GM21423 (cell line): ENCODE measurements around the gene KLK1.

Experiments
- ATAC-seq: cut with Tn5 transposase; IDR thresholded peaks from one replicate; pipeline ENCODE4 v1.9.1; 2021; ENCODE audit warnings: mild to moderate bottlenecking, moderate library complexity; ENCODE audit not compliant: unreplicated experiment

Gene KLK1

GRCh38 chr19:50823389-50824042 is at the start of gene KLK1:
Gene KLK1, minus strand, starts transcription at chr19:50823787. Its CDS starts 39 bp downstream, at chr19:50823748.
- ATAC-seq, result no peak

GRCh38 chr19:50873056-50873455 is 49.5 kb upstream of the KLK1 start, which contains the start of gene KLK2:
Gene KLK2, plus strand, starts transcription at chr19:50873439. Its CDS starts 35 bp downstream, at chr19:50873474.
- no peak for ATAC-seq

GRCh38 chr19:50870417-50871089 is 47.0 kb upstream of the KLK1 start:
- no peak for ATAC-seq

DNA sequence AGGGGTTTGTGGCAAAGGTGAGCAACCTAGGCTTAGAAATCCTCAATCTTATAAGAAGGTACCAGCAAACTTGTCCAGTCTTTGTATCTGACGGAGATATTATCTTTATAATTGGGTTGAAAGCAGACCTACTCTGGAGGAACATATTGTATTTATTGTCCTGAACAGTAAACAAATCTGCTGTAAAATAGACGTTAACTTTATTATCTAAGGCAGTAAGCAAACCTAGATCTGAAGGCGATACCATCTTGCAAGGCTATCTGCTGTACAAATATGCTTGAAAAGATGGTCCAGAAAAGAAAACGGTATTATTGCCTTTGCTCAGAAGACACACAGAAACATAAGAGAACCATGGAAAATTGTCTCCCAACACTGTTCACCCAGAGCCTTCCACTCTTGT is 45.9 kb upstream of the KLK1 start:
- no peak for ATAC-seq

DNA sequence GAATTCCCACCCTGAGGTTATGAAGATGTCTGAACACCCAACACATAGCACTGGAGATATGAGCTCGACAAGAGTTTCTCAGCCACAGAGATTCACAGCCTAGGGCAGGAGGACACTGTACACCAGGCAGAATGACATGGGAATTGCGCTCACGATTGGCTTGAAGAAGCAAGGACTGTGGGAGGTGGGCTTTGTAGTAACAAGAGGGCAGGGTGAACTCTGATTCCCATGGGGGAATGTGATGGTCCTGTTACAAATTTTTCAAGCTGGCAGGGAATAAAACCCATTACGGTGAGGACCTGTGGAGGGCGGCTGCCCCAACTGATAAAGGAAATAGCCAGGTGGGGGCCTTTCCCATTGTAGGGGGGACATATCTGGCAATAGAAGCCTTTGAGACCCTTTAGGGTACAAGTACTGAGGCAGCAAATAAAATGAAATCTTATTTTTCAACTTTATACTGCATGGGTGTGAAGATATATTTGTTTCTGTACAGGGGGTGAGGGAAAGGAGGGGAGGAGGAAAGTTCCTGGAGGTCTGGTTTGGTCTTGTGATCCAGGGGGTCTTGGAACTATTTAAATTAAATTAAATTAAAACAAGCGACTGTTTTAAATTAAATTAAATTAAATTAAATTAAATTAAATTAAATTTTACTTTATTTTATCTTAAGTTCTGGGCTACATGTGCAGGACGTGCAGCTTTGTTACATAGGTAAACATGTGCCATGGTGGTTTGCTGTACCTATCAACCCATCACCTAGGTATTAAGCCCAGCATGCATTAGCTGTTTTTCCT is 38.1 kb upstream of the KLK1 start:
- ATAC-seq, result no peak

DNA sequence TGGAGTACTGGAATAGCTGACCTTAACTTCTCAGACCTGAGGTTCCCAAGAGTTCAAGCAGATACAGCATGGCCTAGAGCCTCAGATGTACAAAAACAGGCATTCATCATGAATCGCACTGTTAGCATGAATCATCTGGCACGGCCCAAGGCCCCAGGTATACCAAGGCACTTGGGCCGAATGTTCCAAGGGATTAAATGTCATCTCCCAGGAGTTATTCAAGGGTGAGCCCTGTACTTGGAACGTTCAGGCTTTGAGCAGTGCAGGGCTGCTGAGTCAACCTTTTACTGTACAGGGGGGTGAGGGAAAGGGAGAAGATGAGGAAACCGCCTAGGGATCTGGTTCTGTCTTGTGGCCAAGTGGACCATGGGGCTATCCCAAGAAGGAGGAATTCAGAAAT is 37.4 kb upstream of the KLK1 start:
- ATAC-seq, result no peak

DNA sequence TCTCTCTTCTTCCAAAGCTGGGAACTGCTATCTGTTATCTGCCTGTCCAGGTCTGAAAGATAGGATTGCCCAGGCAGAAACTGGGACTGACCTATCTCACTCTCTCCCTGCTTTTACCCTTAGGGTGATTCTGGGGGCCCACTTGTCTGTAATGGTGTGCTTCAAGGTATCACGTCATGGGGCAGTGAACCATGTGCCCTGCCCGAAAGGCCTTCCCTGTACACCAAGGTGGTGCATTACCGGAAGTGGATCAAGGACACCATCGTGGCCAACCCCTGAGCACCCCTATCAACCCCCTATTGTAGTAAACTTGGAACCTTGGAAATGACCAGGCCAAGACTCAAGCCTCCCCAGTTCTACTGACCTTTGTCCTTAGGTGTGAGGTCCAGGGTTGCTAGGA is 36.3 kb upstream of the KLK1 start:
- no peak for ATAC-seq

- no peak for ATAC-seq
These were observed 35.3 kb upstream of the KLK1 start for GRCh38 chr19:50858886-50859285.

DNA sequence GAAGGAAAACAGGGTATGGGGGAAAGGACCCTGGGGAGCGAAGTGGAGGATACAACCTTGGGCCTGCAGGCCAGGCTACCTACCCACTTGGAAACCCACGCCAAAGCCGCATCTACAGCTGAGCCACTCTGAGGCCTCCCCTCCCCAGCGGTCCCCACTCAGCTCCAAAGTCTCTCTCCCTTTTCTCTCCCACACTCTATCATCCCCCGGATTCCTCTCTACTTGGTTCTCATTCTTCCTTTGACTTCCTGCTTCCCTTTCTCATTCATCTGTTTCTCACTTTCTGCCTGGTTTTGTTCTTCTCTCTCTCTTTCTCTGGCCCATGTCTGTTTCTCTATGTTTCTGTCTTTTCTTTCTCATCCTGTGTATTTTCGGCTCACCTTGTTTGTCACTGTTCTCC is 33.8 kb upstream of the KLK1 start:
- no peak for ATAC-seq

GRCh38 chr19:50854636-50855410 is 31.2 kb upstream of the KLK1 start, which contains the start of gene KLK3:
Gene KLK3, plus strand, starts transcription at chr19:50854915. Its CDS starts 41 bp downstream, at chr19:50854956.
- ATAC-seq, result no peak

- ATAC-seq, result no peak
These were observed 28.0 kb upstream of the KLK1 start for GRCh38 chr19:50851620-50852019.

DNA sequence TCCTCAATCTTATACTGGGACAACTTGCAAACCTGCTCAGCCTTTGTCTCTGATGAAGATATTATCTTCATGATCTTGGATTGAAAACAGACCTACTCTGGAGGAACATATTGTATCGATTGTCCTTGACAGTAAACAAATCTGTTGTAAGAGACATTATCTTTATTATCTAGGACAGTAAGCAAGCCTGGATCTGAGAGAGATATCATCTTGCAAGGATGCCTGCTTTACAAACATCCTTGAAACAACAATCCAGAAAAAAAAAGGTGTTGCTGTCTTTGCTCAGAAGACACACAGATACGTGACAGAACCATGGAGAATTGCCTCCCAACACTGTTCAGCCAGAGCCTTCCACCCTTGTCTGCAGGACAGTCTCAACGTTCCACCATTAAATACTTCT is 27.2 kb upstream of the KLK1 start:
- no peak for ATAC-seq

DNA sequence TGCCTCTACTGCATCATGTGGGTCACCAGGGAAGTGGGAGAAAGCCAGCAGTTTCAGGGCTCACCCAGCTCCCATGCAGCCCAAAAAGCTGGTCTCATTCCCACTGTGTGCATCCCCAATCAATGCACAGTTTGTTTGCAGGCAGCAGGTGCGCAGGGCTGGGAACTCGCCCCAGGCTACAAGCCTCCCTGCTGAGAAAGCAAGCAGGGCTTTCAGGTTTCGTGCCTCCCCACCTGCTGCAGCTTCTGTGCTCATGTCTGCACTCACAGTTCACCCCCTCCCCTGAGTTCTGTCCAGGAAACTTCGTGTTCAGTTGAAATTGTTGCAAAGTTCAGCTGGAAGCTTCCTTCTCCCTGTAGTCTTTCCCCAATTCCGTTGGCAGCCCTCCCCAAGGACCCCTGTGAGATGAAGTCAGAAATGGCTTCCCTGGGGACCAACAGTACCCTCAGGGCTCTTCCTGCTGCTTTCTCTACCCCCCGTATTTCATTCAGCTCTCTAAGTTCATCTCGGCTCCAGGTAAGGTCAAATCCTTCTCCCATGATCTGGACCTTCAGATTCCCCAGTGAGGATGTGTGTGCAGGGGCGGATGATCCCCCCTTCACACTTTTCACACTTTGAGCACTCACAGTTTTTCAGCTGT is 20.8 kb upstream of the KLK1 start:
- no peak for ATAC-seq

- ATAC-seq, result no peak
These were observed 20.2 kb upstream of the KLK1 start for GRCh38 chr19:50843701-50844221.

DNA sequence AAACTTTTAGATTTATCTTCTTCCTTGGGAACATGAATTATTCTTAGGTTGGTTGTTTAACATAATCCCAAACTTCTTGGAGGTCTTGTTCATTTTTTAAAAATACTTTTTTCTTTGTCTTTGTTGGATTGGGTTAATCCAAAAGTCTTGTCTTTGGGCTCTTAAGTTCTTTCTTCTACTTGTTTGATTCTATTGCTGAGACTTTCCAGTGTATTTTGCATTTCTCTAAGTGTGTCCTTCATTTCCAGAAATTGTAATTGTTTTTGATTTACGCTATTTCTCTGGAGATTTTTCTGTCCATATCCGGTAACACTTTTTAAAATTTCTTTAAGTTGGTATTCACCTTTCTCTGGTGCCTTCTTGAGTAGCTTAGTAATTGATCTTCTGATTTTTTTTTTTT is 19.6 kb upstream of the KLK1 start:
- ATAC-seq, result no peak

- ATAC-seq, result no peak
These were observed 18.5 kb upstream of the KLK1 start for GRCh38 chr19:50842130-50842529.

- ATAC-seq, result no peak
These were observed 16.4 kb upstream of the KLK1 start for GRCh38 chr19:50839712-50840655.

DNA sequence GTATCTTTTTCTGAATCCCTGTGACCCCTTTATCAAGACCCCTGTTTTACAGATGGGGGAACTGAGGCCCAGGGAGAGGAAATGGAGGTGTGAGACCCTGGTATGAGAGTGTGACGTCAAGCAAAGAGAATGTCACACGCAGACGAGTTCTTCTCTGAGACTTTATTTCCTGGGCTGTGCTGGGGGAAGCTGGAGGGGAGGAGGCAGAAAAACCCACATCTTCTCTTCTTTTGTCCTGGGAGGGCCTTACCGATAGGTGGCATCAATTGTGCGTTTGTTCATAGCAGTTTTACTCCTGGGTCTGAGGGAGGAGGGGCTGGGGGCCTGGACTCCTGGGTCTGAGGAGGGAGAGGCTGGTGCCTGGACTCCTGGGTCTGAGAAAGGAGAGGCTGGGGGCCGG is 14.7 kb upstream of the KLK1 start:
- no peak for ATAC-seq

GRCh38 chr19:50837300-50837699 is 13.7 kb upstream of the KLK1 start:
- ATAC-seq, result no peak
